Measurements from ENCODE around the gene TMEM138. TPM values are rescaled to one million over a fixed set of nuclear protein-coding genes. Genes with fewer than 3 reads are reported as not detected.
A peak's percentile ranks its signal among the peaks of the same experiment; 100 is the strongest.

The TMEM138 gene
- total and polyA plus RNA-seq, 2 donors from 2014 or later = 42.3 to 62.3 TPM

DNA sequence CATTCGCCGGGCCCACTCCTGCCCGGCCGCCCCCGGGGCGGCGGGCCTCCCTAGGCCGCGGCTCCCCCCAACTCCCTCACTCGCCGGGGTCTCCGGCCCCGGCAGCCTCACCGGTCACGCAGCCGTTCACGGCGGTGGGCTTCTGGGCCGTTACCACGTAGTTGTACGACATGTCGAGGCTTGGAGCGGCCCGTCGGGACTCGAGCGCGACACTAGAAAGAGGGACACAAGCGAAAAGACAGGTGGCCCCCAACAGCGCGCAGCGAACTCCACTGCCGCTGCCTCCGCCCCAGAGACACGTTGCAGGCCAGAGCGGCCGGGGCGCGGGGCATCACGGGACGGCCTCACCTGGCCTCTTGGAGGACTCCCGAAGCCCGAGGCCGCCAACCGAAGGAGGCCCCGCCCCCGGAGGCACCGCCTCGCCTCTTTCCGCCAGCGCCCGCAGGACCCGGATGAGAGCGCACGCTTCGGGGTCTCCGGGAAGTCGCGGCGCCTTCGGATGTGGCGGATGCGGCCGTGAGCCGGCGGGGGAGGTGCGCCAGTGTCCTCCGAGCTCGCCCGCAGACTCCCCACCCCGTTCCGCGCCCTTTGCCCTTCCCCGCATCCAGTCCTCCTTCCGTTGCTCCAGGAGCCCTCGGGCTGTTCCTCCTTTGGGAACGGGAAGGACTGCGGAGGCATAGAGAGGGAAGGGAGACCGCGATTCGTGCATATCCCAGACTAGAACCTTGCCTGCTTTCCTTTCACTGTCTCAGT lies 29.2 kb upstream of the TMEM138 start, which contains the start of the genes DDB1 and TKFC:
Gene DDB1, minus strand, starts transcription at position 309 of the 753 bp plus-strand sequence. Its CDS starts 137 bp downstream, at position 172.
Gene TKFC, plus strand, starts transcription at position 432 of the 753 bp plus-strand sequence. CDS start 1,501 bp downstream, outside the sequence.
- H3K27ac ChIP-seq (ENCODE audit: low read depth in 2 of 2, low read length in 2 of 2) = peak within 1 kb of the TSS; percentile 78 to 91
- FAIRE-seq = no peak
- peaks cover 4 to 35% (median 17%) of the 10 kb centered on the region in 3 donors for H3K4me1 ChIP-seq (ENCODE audit: control insufficient read depth in 2 of 3, insufficient read depth in 2 of 3, low read depth in 1 of 3, low read length in 3 of 3)
- intact Hi-C loops (cut with DNase I) = no loop called here
- peaks cover 0 to 16% (median 4%) of the 10 kb centered on the region in 3 donors for H3K36me3 ChIP-seq (ENCODE audit: control insufficient read depth in 2 of 3, insufficient read depth in 3 of 3, low read length in 3 of 3)
- H3K4me3 ChIP-seq (ENCODE audit: low read length in 3 of 3) = peak within 1 kb of the TSS; percentile 83 to 97 (median 92)
- peak within 1 kb of the TSS; percentile 89 to 97 (median 92) for H3K9ac ChIP-seq (ENCODE audit: low read length in 3 of 3)
- TF ChIP-seq CTCF (IDR thresholded peaks at IDR 0.05; ENCODE audit: borderline replicate concordance, extremely low read depth, insufficient read depth) = no peak
- no peaks in the 10 kb centered on the region for H3K9me3 ChIP-seq (ENCODE audit: control insufficient read depth in 2 of 3, insufficient read depth in 1 of 3, low read length in 3 of 3)
- peak; percentile 97 to 99 (median 98) for DNase-seq
- H3K27me3 ChIP-seq (ENCODE audit: control insufficient read depth, insufficient read depth, low read length) = no peaks in the 10 kb centered on the region

DNA sequence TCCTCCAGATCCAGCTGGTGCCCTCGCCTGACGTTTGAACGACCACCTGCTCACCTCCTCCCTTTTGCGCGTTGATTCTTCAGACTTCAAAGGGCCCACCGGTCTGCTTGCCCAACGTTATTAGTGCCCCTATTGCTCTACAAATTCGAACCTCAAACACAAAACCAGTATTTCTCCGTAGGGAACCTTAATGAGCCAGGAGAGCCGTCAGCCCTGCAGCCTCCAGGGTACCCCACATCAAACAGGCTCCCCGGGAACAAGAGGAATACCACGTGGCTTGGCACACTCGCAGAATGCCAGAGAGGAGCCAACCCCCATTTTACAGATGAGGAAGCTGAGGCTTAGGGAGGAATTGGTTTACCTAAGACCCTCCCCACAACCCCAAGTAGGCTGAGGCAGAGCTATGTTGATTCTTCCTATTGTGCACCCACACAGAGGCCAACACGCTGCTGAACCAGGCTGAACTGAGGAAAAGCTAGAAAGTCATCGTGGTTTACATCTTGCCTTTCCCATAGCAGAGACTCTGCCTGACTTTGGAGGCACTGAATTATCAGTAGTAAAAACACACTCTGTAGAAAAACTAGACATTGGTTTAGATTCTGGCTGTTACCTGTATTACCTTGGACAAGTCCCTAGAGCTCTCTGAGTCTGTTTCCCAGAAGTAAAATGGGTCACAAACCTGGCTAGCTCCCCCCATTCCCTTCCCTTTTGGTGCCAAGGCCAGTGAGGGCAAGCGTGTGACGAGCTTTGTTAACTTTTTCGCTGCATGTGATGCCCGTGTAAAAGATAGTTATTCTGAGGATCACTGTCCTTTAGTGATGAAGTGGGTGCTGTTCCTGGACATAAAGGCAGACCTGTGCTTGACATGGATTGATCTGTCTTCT lies 28.4 kb upstream of the TMEM138 start:
- no peak for TF ChIP-seq CTCF (IDR thresholded peaks at IDR 0.05; ENCODE audit: borderline replicate concordance, extremely low read depth, insufficient read depth)
- Histone ChIP-seq H3K9ac (ENCODE audit: low read length in 3 of 3) (peak overlapping the region; percentile 88 to 97 (median 89)), H3K4me3 (ENCODE audit: low read length in 3 of 3) (peak overlapping the region; percentile 78 to 97 (median 92)), H3K27ac (ENCODE audit: low read depth in 2 of 2, low read length in 2 of 2) (peak overlapping the region; percentile 78 to 91), H3K27me3 (ENCODE audit: control insufficient read depth, insufficient read depth, low read length) (no peaks in the 10 kb centered on the region), H3K4me1 (ENCODE audit: control insufficient read depth in 2 of 3, insufficient read depth in 2 of 3, low read depth in 1 of 3, low read length in 3 of 3) (peaks cover 4 to 35% (median 17%) of the 10 kb centered on the region in 3 donors), H3K36me3 (ENCODE audit: control insufficient read depth in 2 of 3, insufficient read depth in 3 of 3, low read length in 3 of 3) (peaks cover 0 to 18% (median 9%) of the 10 kb centered on the region in 3 donors), H3K9me3 (ENCODE audit: control insufficient read depth in 2 of 3, insufficient read depth in 1 of 3, low read length in 3 of 3) (no peaks in the 10 kb centered on the region)
- DNase-seq = no peak
- intact Hi-C loops (cut with DNase I) = no loop called here
- no peak for FAIRE-seq

- DNase-seq = no peak
- peak overlapping the region in 1 of 3 donors; percentile 30 for H3K9ac ChIP-seq (ENCODE audit: low read length in 3 of 3)
Measured at GRCh38 chr11:61334434-61335354, 27.5 kb upstream of the TMEM138 start.

More at GRCh38 chr11:61334434-61335354, 27.5 kb upstream of the TMEM138 start:
- no peak for FAIRE-seq
- peak overlapping the region; percentile 39 to 48 for H3K27ac ChIP-seq (ENCODE audit: low read depth in 2 of 2, low read length in 2 of 2)
- no peak for TF ChIP-seq CTCF (IDR thresholded peaks at IDR 0.05; ENCODE audit: borderline replicate concordance, extremely low read depth, insufficient read depth)
- H3K27me3 ChIP-seq (ENCODE audit: control insufficient read depth, insufficient read depth, low read length) = no peaks in the 10 kb centered on the region
- intact Hi-C loops (cut with DNase I) = loop anchor here (5.0 kb wide), 1 partner anchor 53 kb away; no protein-coding TSS in a partner anchor
- no peaks in the 10 kb centered on the region for H3K9me3 ChIP-seq (ENCODE audit: control insufficient read depth in 2 of 3, insufficient read depth in 1 of 3, low read length in 3 of 3)
- peaks cover 4 to 35% (median 17%) of the 10 kb centered on the region in 3 donors for H3K4me1 ChIP-seq (ENCODE audit: control insufficient read depth in 2 of 3, insufficient read depth in 2 of 3, low read depth in 1 of 3, low read length in 3 of 3)
- H3K36me3 ChIP-seq (ENCODE audit: control insufficient read depth in 2 of 3, insufficient read depth in 3 of 3, low read length in 3 of 3) = peaks cover 0 to 17% (median 5%) of the 10 kb centered on the region in 3 donors
- peak overlapping the region in 2 of 3 donors; percentile 52 to 92 for H3K4me3 ChIP-seq (ENCODE audit: low read length in 3 of 3)

Measured in kidney (tissue), 14 donors.